Measurements from ENCODE around the gene FERD3L.

DNA sequence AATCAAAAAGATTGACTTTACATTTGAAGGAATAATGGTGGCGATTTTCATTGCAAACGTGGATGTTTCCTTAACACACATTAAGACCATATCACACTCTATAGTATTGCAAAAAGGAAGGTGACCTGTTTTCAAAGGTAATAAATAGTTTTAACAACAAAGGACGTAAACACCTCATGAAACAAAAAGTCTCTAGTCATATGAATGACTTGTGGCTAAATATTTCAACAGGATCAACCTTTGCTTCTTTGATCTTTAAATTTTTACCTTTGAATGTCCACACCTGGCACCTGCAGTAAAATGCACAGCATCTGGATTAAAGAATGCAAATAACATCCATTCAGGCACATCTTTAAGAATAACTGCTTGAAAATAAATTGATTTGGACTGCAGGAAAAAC is 30.0 kb upstream of the FERD3L start:
- TF ChIP-seq, protein P1, sequence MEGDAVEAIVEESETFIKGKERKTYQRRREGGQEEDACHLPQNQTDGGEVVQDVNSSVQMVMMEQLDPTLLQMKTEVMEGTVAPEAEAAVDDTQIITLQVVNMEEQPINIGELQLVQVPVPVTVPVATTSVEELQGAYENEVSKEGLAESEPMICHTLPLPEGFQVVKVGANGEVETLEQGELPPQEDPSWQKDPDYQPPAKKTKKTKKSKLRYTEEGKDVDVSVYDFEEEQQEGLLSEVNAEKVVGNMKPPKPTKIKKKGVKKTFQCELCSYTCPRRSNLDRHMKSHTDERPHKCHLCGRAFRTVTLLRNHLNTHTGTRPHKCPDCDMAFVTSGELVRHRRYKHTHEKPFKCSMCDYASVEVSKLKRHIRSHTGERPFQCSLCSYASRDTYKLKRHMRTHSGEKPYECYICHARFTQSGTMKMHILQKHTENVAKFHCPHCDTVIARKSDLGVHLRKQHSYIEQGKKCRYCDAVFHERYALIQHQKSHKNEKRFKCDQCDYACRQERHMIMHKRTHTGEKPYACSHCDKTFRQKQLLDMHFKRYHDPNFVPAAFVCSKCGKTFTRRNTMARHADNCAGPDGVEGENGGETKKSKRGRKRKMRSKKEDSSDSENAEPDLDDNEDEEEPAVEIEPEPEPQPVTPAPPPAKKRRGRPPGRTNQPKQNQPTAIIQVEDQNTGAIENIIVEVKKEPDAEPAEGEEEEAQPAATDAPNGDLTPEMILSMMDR (IDR thresholded peaks at IDR 0.05): no peak
- TF ChIP-seq POLR2AphosphoS5 (IDR thresholded peaks at IDR 0.05) (no peak), POLR2A (IDR thresholded peaks at IDR 0.05; ENCODE audit: low read depth) (no peak), EP300 (IDR thresholded peaks at IDR 0.05) (no peak)
